ENCODE measurements around the gene PDK4. TPM values are rescaled to one million over a fixed set of nuclear protein-coding genes. Genes with fewer than 3 reads are reported as not detected.
A peak's percentile ranks its signal among the peaks of the same experiment; 100 is the strongest.

PDK4 gene
- total RNA-seq, 2 donors from 2014 or later: 79.5 to 316 TPM

DNA sequence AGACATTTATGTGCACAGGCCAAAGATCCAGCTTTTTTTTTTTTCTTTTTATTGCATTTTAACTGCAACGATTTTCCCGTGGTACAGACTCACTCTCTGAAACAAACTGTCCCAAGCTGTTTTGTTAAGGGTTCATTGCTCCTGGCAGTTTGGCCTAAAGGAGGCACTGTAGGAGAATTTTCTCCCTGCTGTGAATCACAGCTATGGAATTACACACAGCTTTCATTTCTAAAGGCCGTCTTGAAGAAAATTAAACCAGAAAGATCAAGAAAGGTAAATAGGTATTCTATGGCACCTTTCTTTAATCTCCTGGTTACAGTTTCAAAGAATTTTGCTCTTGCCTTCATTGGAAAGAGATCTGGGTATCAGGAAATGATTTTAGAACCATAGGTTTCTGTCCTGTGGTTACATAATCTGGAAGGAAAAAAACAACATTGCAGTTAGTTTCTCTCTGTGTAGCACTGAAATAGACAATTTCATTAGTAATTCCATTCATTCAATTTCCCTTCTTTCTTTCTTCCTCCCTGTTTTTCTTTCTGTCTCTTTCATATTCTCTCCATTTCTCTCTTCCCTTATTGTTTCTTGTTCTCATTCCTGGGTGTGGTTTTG, 51.2 kb downstream of the PDK4 start:
- peak; percentile 73 for ATAC-seq (ENCODE audit: insufficient number of reproducible peaks, low FRiP score, low read depth)
- no peaks in the 10 kb centered on the region for H3K27me3 ChIP-seq (replicated peaks; ENCODE audit: insufficient read depth)
- peak overlapping the region; percentile 65 for H3K4me3 ChIP-seq
- TF ChIP-seq, protein P1, sequence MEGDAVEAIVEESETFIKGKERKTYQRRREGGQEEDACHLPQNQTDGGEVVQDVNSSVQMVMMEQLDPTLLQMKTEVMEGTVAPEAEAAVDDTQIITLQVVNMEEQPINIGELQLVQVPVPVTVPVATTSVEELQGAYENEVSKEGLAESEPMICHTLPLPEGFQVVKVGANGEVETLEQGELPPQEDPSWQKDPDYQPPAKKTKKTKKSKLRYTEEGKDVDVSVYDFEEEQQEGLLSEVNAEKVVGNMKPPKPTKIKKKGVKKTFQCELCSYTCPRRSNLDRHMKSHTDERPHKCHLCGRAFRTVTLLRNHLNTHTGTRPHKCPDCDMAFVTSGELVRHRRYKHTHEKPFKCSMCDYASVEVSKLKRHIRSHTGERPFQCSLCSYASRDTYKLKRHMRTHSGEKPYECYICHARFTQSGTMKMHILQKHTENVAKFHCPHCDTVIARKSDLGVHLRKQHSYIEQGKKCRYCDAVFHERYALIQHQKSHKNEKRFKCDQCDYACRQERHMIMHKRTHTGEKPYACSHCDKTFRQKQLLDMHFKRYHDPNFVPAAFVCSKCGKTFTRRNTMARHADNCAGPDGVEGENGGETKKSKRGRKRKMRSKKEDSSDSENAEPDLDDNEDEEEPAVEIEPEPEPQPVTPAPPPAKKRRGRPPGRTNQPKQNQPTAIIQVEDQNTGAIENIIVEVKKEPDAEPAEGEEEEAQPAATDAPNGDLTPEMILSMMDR (IDR thresholded peaks at IDR 0.05): peak; percentile 61
- H3K36me3 ChIP-seq: no peaks in the 10 kb centered on the region
- H3K27ac ChIP-seq: peak overlapping the region; percentile 53 to 78
- peaks cover 25 to 54% of the 10 kb centered on the region in 2 donors for H3K4me1 ChIP-seq (ENCODE audit: control insufficient read depth in 1 of 2, low read depth in 2 of 2)
- H3K9me3 ChIP-seq: no peaks in the 10 kb centered on the region
- no peak for DNase-seq (ENCODE audit: low spot score)

DNA sequence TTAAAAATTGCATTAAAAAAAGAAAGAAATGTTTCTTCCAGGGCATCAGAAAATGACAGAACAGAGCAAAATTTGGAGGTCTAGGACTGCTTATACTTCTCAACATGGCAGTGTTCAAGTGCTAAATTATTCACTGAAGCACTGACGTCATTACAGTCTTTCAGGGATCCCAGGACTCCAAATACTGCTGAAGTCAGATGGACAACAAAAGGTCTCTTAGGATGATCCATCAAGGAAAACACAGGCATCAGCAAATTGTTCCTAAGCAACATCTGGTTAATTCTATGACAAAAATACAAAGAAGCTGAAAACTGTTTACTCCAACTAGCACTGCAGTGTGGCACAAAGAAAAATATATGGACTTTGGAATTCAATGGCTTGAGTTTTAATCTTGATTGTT, 52.1 kb downstream of the PDK4 start:
- Histone ChIP-seq H3K4me3 (no peak overlapping the region), H3K27me3 (replicated peaks; ENCODE audit: insufficient read depth) (no peaks in the 10 kb centered on the region), H3K9me3 (no peaks in the 10 kb centered on the region), H3K36me3 (no peaks in the 10 kb centered on the region), H3K27ac (no peak overlapping the region), H3K4me1 (ENCODE audit: control insufficient read depth in 1 of 2, low read depth in 2 of 2) (peaks cover 20 to 45% of the 10 kb centered on the region in 2 donors)
- DNase-seq (ENCODE audit: low spot score) (no peak), ATAC-seq (ENCODE audit: insufficient number of reproducible peaks, low FRiP score, low read depth) (no peak)
- TF ChIP-seq, protein P1 (IDR thresholded peaks at IDR 0.05): no peak

DNA sequence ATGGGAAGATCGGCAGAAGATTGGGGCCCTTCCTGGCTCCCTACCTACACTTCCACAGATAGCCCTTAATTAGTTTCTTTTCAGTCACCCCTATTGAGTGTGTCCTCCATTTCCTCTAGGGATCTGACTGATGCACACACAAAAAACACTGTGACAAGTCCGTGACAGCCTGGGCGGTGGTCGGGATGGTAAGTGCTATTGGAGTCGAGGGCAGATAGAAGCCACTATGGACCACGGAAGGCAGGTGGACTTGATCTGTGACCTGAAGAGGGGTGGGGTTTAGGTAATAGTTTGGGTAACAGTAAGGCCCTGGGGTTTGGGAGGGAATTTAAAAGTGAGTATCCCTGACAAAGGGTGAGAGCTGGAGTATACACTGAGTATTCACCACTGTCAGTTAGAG, 53.0 kb downstream of the PDK4 start:
- DNase-seq (ENCODE audit: low spot score) (no peak), ATAC-seq (ENCODE audit: insufficient number of reproducible peaks, low FRiP score, low read depth) (no peak)
- TF ChIP-seq, protein P1 (IDR thresholded peaks at IDR 0.05): no peak
- H3K4me1 ChIP-seq (ENCODE audit: control insufficient read depth in 1 of 2, low read depth in 2 of 2): peaks cover 12 to 36% of the 10 kb centered on the region in 2 donors
- no peaks in the 10 kb centered on the region for H3K9me3 ChIP-seq
- H3K36me3 ChIP-seq: no peaks in the 10 kb centered on the region
- H3K27ac ChIP-seq: no peak overlapping the region
- H3K27me3 ChIP-seq (replicated peaks; ENCODE audit: insufficient read depth): no peaks in the 10 kb centered on the region
- H3K4me3 ChIP-seq: no peak overlapping the region

DNA sequence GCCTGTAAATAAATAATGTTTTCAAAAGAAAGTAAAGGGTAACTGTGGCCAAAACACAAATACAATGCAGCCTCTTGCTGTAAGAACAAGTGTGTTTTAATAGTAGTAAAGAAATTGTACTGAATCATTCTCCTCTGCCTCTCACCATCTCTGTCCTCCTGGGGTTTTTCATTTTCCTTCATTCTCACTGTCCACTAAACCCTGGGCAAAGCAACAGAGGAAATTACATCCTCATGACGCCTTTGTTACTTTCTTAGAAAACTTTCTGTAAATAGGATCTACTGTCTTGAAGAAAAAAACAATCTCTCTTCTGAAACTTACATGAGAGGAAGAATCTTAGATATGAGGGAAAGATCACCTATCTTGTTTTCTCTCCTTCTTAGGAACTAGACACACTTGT, 56.0 kb downstream of the PDK4 start:
- H3K27ac ChIP-seq: no peak overlapping the region
- no peak for ATAC-seq (ENCODE audit: insufficient number of reproducible peaks, low FRiP score, low read depth)
- TF ChIP-seq, protein P1 (IDR thresholded peaks at IDR 0.05): no peak

DNA sequence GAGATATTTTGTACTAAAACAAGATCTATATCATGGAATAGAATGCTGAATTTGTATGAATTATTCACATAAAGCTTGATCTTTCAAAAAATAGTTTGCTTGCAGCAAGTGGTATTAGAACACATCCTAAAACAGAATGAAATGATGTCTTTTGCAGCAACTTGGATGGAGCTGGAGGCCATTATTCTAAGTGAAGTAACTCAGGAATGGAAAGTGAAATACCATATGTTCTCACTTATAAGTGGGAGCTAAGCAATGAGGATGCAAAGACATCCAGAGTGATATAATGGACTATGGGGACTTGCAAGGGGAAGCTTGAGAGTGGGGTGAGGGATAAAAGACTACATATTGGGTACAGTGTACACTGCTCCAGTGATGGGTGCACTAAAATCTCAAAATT, 56.9 kb downstream of the PDK4 start:
- DNase-seq (ENCODE audit: low spot score) (no peak), ATAC-seq (ENCODE audit: insufficient number of reproducible peaks, low FRiP score, low read depth) (no peak)
- no peaks in the 10 kb centered on the region for H3K36me3 ChIP-seq
- H3K9me3 ChIP-seq: no peaks in the 10 kb centered on the region
- no peaks in the 10 kb centered on the region for H3K27me3 ChIP-seq (replicated peaks; ENCODE audit: insufficient read depth)
- H3K4me1 ChIP-seq (ENCODE audit: control insufficient read depth in 1 of 2, low read depth in 2 of 2): no peaks in the 10 kb centered on the region
- no peak overlapping the region for H3K4me3 ChIP-seq
- no peak overlapping the region for H3K27ac ChIP-seq
- TF ChIP-seq, protein P1 (IDR thresholded peaks at IDR 0.05): no peak

More for the DNA sequence above, 56.0 kb downstream of the PDK4 start:
- Histone ChIP-seq H3K27me3 (replicated peaks; ENCODE audit: insufficient read depth) (no peaks in the 10 kb centered on the region), H3K36me3 (no peaks in the 10 kb centered on the region), H3K9me3 (no peaks in the 10 kb centered on the region), H3K4me1 (ENCODE audit: control insufficient read depth in 1 of 2, low read depth in 2 of 2) (peaks cover under 1 to 6% of the 10 kb centered on the region in 2 donors), H3K4me3 (no peak overlapping the region)
- DNase-seq (ENCODE audit: low spot score): no peak
